Muscle of arm (tissue), 12 donors: ENCODE data around the gene SGCA. TPM values are rescaled to one million over a fixed set of nuclear protein-coding genes. Genes with fewer than 3 reads are reported as not detected.

ENCODE experiments used
- DNase-seq: peaks from one replicate; pipeline ENCODE4 v3.0.0-alpha.2; 2013
- polyA plus RNA-seq, 12 donors: library from polyadenylated mRNA; unstranded; fragments of 120-200 nt; gene quantifications; one replicate each; pipeline ENCODE4 v1.2.1, GENCODE V29; 2013; ENCODE audit not compliant: insufficient read length in 12 of 12

The SGCA gene
- polyA plus RNA-seq, 12 donors, result 116 to 379 (median 260) TPM; not detected in 1

GRCh38 chr17:50190603-50191358 lies 25.0 kb downstream of the SGCA start:
- no peak for DNase-seq

GRCh38 chr17:50191359-50192143 lies 25.7 kb downstream of the SGCA start:
- DNase-seq, result no peak

GRCh38 chr17:50192144-50192617 lies 26.4 kb downstream of the SGCA start:
- DNase-seq, result no peak

- DNase-seq, result no peak
Observed at GRCh38 chr17:50192618-50193291, 26.9 kb downstream of the SGCA start.

GRCh38 chr17:50194140-50194933 lies 28.5 kb downstream of the SGCA start:
- DNase-seq, result no peak

GRCh38 chr17:50194934-50195865 lies 29.4 kb downstream of the SGCA start:
- no peak for DNase-seq

GRCh38 chr17:50196036-50196435 lies 30.2 kb downstream of the SGCA start:
- DNase-seq, result no peak

- DNase-seq, result no peak
Observed at GRCh38 chr17:50196826-50197225, 31.0 kb downstream of the SGCA start.

- no peak for DNase-seq
Observed at GRCh38 chr17:50198026-50198669, 32.3 kb downstream of the SGCA start.

- no peak for DNase-seq
Observed at GRCh38 chr17:50199211-50199802, 33.5 kb downstream of the SGCA start.

GRCh38 chr17:50199803-50200456 lies 34.1 kb downstream of the SGCA start:
- peak; percentile 92 for DNase-seq

GRCh38 chr17:50200457-50201275 lies 34.9 kb downstream of the SGCA start:
- peak; percentile 93 for DNase-seq

GRCh38 chr17:50201276-50201854 lies 35.6 kb downstream of the SGCA start, which contains the start of gene COL1A1:
COL1A1 (minus strand) TSS chr17:50201631; CDS start chr17:50201513, 118 bp downstream.
- peak; percentile 95 for DNase-seq

GRCh38 chr17:50203086-50203485 lies 37.3 kb downstream of the SGCA start:
- DNase-seq, result peak; percentile 91

- peak; percentile 96 for DNase-seq
Observed at GRCh38 chr17:50203604-50204345, 38.0 kb downstream of the SGCA start.

- DNase-seq, result no peak
Observed at GRCh38 chr17:50204431-50204830, 38.6 kb downstream of the SGCA start.
